ENCODE data around the gene TMEM272.
"Not testable (repeated sequence)": the region's sequence is repeated elsewhere in the genome, so short reads cannot be mapped to it uniquely, and the experiment has no call there.

TMEM272 gene

GRCh38 chr13:51824712-51825111, 20.3 kb downstream of the TMEM272 start:
- DNase-seq = not testable (repeated sequence)

- no peak for DNase-seq
These were observed 21.1 kb downstream of the TMEM272 start for GRCh38 chr13:51823863-51824262.

GRCh38 chr13:51823359-51823758, 21.6 kb downstream of the TMEM272 start:
- DNase-seq = no peak

GRCh38 chr13:51822106-51822815, 22.7 kb downstream of the TMEM272 start:
- no peak for DNase-seq

- DNase-seq = no peak
These were observed 23.4 kb downstream of the TMEM272 start for GRCh38 chr13:51821606-51822005.

GRCh38 chr13:51820016-51820597, 24.9 kb downstream of the TMEM272 start:
- DNase-seq = no peak

- DNase-seq = no peak
These were observed 25.4 kb downstream of the TMEM272 start for GRCh38 chr13:51819544-51819943.

GRCh38 chr13:51818781-51819511, 26.0 kb downstream of the TMEM272 start:
- no peak for DNase-seq

GRCh38 chr13:51818276-51818675, 26.7 kb downstream of the TMEM272 start:
- no peak for DNase-seq

- no peak for DNase-seq
These were observed 27.3 kb downstream of the TMEM272 start for GRCh38 chr13:51817717-51818116.

GRCh38 chr13:51816604-51817249, 28.2 kb downstream of the TMEM272 start:
- DNase-seq = no peak

- DNase-seq = no peak
These were observed 29.1 kb downstream of the TMEM272 start for GRCh38 chr13:51815848-51816247.

GRCh38 chr13:51814825-51815650, 29.9 kb downstream of the TMEM272 start:
- DNase-seq = peak; percentile 19

- DNase-seq = no peak
These were observed 30.9 kb downstream of the TMEM272 start for GRCh38 chr13:51814071-51814470.

- DNase-seq = no peak
These were observed 33.0 kb downstream of the TMEM272 start for GRCh38 chr13:51811920-51812451.

GRCh38 chr13:51811046-51811445, 33.9 kb downstream of the TMEM272 start:
- no peak for DNase-seq

GRCh38 chr13:51808811-51809210, 36.2 kb downstream of the TMEM272 start:
- no peak for DNase-seq

GRCh38 chr13:51807041-51807440, 37.9 kb downstream of the TMEM272 start:
- no peak for DNase-seq

- no peak for DNase-seq
These were observed 38.4 kb downstream of the TMEM272 start for GRCh38 chr13:51806566-51806965.

GRCh38 chr13:51805925-51806324, 39.1 kb downstream of the TMEM272 start:
- DNase-seq = no peak

- DNase-seq = no peak
These were observed 39.7 kb downstream of the TMEM272 start for GRCh38 chr13:51805313-51805712.

All from GOT3 (cell line).